ENCODE results near the gene KRTAP5-5.
"Not testable (repeated sequence)": the region's sequence is repeated elsewhere in the genome, so short reads cannot be mapped to it uniquely, and the experiment has no call there.

The KRTAP5-5 gene

DNA sequence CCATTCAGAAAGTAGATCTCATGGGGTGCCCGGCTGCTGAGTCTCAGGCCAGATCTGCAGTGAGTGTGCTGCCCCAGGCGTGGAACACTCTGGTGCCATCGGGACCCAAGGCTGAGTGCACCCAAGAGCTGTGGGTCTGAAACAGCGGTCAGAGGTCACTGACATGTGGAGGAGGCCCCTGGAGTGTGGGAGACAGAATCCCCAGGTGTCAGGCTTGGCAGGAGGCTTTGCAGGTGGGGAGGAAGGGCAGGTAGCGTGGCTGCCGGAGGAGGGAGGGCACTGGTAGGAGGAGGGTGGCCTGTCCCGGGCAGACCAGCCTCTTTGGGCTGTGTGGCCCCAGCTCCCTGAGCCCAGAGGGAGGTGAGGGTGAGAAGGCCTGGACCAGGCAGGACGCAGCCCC, 35.7 kb downstream of the KRTAP5-5 start:
- no peak for DNase-seq (ENCODE audit: low read depth)
- H3K4me3 ChIP-seq (ENCODE audit: low read depth, low read length): no peak overlapping the region
- TF ChIP-seq, protein P1, sequence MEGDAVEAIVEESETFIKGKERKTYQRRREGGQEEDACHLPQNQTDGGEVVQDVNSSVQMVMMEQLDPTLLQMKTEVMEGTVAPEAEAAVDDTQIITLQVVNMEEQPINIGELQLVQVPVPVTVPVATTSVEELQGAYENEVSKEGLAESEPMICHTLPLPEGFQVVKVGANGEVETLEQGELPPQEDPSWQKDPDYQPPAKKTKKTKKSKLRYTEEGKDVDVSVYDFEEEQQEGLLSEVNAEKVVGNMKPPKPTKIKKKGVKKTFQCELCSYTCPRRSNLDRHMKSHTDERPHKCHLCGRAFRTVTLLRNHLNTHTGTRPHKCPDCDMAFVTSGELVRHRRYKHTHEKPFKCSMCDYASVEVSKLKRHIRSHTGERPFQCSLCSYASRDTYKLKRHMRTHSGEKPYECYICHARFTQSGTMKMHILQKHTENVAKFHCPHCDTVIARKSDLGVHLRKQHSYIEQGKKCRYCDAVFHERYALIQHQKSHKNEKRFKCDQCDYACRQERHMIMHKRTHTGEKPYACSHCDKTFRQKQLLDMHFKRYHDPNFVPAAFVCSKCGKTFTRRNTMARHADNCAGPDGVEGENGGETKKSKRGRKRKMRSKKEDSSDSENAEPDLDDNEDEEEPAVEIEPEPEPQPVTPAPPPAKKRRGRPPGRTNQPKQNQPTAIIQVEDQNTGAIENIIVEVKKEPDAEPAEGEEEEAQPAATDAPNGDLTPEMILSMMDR (IDR thresholded peaks at IDR 0.05; ENCODE audit: insufficient read depth, low read depth, low read length, missing control alignments): no peak

DNA sequence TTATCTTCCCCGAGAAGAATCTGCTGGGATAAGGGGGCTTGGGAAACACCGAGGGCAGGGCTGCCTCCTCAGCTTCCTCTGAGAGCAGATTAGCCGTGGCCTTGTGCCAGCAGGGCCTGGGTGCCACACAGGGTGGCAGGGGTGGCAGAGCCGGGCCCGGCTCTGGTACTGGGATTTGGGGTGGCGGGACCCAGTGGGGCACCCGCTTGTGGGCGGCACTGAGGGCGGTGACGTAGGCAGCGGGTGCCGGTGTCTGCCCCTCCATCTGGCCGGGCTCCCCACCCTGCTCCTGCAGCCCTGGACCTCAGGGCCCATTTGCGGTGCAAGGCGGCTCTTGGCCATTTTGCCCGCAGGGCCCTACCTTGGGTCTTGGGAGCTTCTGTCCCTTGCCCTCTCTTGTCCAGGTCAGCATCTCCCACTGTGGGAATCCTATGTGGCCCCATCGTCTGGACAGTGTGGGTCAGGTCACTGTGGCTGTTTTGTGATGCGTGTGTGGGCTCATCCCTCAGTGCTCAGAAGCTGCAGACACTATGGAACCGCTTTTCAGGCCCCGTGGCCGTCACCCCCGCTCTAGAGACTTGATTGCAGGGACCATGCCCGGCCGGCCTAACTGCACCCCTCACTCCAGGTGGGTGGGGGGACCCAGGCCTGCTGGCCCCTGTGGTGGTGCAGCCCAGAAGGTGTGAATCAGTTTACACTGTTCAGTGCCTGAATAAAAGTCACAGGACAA, 37.7 kb downstream of the KRTAP5-5 start:
- no peak overlapping the region for H3K4me3 ChIP-seq (ENCODE audit: low read depth, low read length)

DNA sequence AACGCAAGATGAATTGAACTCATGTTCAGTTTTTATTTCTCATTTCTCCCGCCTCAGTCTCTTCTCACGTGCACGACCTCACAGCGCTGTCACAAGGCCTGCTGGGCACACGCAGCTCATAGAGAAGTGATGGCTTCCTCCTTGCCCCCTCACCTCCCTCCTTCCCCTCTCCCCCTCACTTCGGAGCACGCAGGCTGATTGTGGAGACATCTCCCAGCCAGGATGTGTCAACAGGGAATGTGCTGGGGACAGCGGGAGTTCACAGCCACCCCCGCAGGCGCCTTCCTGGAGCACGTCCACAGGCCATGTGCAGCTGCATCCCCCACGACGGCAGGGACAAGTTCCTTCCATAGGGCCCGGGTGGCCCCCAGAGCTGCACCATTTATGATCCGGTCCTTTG, 38.3 kb downstream of the KRTAP5-5 start:
- TF ChIP-seq, protein P1 (IDR thresholded peaks at IDR 0.05; ENCODE audit: insufficient read depth, low read depth, low read length, missing control alignments): no peak
- no peak for DNase-seq (ENCODE audit: low read depth)

More for the DNA sequence above, 37.7 kb downstream of the KRTAP5-5 start:
- no peak for DNase-seq (ENCODE audit: low read depth)
- TF ChIP-seq, protein P1 (IDR thresholded peaks at IDR 0.05; ENCODE audit: insufficient read depth, low read depth, low read length, missing control alignments): no peak

DNA sequence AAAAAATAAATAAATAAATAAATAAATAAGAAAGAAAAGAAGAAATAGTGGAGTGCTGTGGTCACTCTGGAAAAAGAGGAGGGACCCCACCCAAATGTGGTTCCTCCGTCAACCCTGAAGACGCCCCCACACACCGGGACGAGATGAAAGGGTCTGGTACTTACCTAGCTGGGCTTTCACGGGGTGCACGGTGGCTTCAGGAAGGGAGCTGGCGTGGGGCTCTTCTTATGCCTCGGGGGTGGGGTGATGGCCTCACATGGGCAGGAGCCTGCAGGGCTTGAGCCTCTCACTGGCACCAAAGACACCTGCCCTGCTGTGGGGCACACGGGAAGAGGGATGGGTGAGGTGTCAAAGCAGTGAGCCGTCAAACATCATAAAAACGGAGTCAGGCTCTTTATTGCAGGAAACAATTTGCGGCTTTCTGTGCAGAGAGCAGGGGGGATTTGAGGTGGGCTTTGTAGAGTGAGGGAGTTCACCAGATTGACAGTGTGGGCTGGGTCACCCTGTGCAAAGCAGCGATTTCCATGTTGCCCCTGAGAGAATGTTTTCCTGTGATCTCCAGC, 39.4 kb downstream of the KRTAP5-5 start:
- no peak for DNase-seq (ENCODE audit: low read depth)
- H3K4me3 ChIP-seq (ENCODE audit: low read depth, low read length): no peak overlapping the region
- TF ChIP-seq, protein P1 (IDR thresholded peaks at IDR 0.05; ENCODE audit: insufficient read depth, low read depth, low read length, missing control alignments): no peak

More for the DNA sequence above, 38.3 kb downstream of the KRTAP5-5 start:
- no peak overlapping the region for H3K4me3 ChIP-seq (ENCODE audit: low read depth, low read length)

DNA sequence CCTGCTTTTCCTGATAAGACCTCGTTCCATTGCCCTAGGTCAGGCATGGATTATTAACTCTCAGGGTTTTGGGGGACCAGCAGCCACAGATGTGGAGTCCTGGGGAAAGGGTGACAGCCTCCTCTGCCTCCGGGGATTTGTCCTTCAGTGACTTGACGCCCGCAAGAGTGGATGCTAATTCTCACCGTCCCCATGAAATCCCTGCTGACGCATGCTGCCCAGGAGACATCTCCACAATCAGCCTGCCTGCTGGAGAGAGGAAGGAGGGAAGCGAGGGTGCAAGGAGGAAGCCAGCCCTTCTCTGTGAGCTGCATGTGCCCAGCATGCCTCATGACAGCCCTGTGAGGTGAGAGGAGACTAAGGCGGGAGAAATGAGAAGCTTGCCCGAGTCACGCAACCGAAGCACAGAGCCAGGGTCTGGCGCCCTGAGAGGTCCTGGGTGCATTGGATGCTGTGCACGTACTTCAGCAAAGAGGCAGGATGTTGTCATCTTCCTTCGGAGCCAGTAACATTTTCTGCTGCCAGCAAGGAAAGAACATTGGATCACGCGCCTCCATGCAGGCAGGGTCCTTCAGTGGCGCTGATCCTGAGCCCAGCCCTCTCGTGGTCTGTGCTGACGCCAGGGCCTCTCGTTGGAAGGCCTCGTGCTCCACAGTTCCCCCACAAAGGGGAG, 40.1 kb downstream of the KRTAP5-5 start:
- no peak overlapping the region for H3K4me3 ChIP-seq (ENCODE audit: low read depth, low read length)
- TF ChIP-seq, protein P1 (IDR thresholded peaks at IDR 0.05; ENCODE audit: insufficient read depth, low read depth, low read length, missing control alignments): no peak
- DNase-seq (ENCODE audit: low read depth): no peak

DNA sequence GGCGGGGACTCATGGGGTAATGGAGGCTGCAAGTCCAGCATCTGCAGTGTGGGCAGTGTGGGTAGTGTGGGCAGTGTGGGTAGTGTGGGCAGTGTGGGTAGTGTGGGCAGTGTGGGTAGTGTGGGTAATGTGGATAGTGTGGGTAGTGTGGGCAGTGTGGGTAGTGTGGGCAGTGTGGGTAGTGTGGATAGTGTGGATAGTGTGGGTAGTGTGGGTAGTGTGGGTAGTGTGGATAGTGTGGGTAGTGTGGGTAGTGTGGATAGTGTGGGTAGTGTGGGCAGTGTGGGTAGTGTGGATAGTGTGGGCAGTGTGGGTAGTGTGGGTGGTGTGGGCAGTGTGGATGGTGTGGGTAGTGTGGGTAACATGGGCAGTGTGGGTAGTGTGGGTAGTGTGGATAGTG, 40.9 kb downstream of the KRTAP5-5 start:
- not testable (repeated sequence) for H3K4me3 ChIP-seq (ENCODE audit: low read depth, low read length); DNase-seq (ENCODE audit: low read depth)

DNA sequence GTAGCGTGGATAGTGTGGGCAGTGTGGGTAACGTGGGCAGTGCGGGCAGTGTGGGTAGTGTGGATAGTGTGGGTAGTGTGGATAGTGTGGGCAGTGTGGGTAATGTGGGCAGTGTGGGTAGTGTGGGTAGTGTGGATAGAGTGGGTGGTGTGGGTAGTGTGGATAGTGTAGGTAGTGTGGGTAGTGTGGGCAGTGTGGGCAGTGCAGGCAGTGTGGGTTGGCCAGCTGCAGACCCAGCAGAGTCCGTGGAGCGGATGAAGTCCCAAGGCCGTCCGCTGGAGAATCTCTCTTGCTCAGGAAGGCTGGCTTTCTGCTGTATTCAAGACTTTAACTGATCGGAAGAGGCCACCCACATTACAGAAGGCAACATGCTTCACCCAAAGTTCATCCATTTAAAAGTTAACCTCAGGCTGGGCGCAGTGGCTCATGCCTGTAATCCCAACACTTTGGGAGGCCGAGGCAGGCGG, 41.4 kb downstream of the KRTAP5-5 start:
- no peak overlapping the region for H3K4me3 ChIP-seq (ENCODE audit: low read depth, low read length)
- no peak for DNase-seq (ENCODE audit: low read depth)
- TF ChIP-seq, protein P1 (IDR thresholded peaks at IDR 0.05; ENCODE audit: insufficient read depth, low read depth, low read length, missing control alignments): no peak

Data from GM12865 (cell line).